ENCODE measurements around the gene HIVEP2. TPM values are rescaled to one million over a fixed set of nuclear protein-coding genes. Genes with fewer than 3 reads are reported as not detected.
A peak's percentile ranks its signal among the peaks of the same experiment; 100 is the strongest.

The HIVEP2 gene
- total and polyA plus RNA-seq, 3 donors from 2014 or later: 4.7 to 10.8 (median 10.7) TPM

- no peak for DNase-seq
- H3K27ac ChIP-seq: no peak overlapping the region
- H3K4me1 ChIP-seq: no peaks in the 10 kb centered on the region
- no peak overlapping the region for H3K4me3 ChIP-seq
- no peak for TF ChIP-seq POLR2A (IDR thresholded peaks at IDR 0.05)
- TF ChIP-seq, protein P1, sequence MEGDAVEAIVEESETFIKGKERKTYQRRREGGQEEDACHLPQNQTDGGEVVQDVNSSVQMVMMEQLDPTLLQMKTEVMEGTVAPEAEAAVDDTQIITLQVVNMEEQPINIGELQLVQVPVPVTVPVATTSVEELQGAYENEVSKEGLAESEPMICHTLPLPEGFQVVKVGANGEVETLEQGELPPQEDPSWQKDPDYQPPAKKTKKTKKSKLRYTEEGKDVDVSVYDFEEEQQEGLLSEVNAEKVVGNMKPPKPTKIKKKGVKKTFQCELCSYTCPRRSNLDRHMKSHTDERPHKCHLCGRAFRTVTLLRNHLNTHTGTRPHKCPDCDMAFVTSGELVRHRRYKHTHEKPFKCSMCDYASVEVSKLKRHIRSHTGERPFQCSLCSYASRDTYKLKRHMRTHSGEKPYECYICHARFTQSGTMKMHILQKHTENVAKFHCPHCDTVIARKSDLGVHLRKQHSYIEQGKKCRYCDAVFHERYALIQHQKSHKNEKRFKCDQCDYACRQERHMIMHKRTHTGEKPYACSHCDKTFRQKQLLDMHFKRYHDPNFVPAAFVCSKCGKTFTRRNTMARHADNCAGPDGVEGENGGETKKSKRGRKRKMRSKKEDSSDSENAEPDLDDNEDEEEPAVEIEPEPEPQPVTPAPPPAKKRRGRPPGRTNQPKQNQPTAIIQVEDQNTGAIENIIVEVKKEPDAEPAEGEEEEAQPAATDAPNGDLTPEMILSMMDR (IDR thresholded peaks at IDR 0.05): no peak
- H3K27me3 ChIP-seq: no peaks in the 10 kb centered on the region
- H3K36me3 ChIP-seq (ENCODE audit: low read depth, missing control alignments): no peaks in the 10 kb centered on the region
- H3K9me3 ChIP-seq: no peaks in the 10 kb centered on the region
- WGBS, 2 donors: 79 to 88% methylated on average over 6 of the region's 6 CpGs
- intact Hi-C loops (cut with DNase I; ENCODE audit: low total_unique reads): no loop called here
These were observed 43.4 kb downstream of the HIVEP2 start for GRCh38 chr6:142901611-142902010.

DNA sequence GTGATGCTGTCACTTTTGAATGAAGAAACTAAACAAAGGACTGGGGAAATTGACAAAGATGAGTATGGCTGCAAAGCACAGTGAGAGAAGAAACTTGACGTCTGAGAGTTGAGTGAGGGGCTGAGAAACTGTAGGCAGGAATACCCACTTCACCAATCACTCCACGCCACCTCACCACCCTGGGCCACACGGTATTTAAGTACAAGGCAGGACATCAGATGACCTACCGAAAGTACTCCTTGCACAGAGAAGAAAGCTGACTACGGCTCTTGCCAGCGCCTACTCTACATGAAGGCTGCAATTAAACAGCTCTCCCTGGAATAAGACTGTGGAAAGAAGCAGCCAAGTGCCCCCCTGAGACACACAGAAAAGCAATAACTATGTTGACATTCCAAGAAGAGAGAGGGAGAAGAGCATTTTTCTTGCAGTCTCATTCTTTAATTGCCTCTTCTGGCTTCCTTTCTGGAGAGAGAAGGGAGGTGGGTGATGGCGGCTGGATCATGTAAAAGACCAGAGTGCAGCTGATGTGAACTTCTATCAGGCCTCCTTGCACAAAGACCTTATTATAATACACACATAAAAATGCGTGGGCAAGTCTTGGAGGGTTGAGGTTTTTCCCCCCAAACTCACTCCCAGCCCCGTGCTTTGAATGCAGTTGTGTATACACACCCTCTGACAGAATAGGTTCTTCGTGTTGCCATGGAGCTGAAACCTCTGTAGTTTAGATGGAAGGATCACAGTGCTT, 44.6 kb downstream of the HIVEP2 start:
- Histone ChIP-seq H3K9me3 (no peaks in the 10 kb centered on the region), H3K36me3 (ENCODE audit: low read depth, missing control alignments) (no peaks in the 10 kb centered on the region), H3K27me3 (no peaks in the 10 kb centered on the region), H3K4me1 (no peaks in the 10 kb centered on the region), H3K4me3 (no peak overlapping the region), H3K27ac (no peak overlapping the region)
- DNase-seq: peak; percentile 32
- intact Hi-C loops (cut with DNase I; ENCODE audit: low total_unique reads): no loop called here
- 53 to 57% methylated on average over 8 to 10 of the region's 10 CpGs for WGBS, 2 donors
- no peak for TF ChIP-seq POLR2A (IDR thresholded peaks at IDR 0.05)
- TF ChIP-seq, protein P1 (IDR thresholded peaks at IDR 0.05): no peak

GRCh38 chr6:142898927-142899895, 45.8 kb downstream of the HIVEP2 start:
- Histone ChIP-seq H3K9me3 (no peaks in the 10 kb centered on the region), H3K36me3 (ENCODE audit: low read depth, missing control alignments) (no peaks in the 10 kb centered on the region), H3K4me3 (no peak overlapping the region), H3K4me1 (no peaks in the 10 kb centered on the region), H3K27ac (no peak overlapping the region), H3K27me3 (no peaks in the 10 kb centered on the region)
- 62 to 75% methylated on average over 6 of the region's 6 CpGs for WGBS, 2 donors
- DNase-seq: no peak
- intact Hi-C loops (cut with DNase I; ENCODE audit: low total_unique reads): no loop called here
- TF ChIP-seq, protein P1 (IDR thresholded peaks at IDR 0.05): no peak
- TF ChIP-seq POLR2A (IDR thresholded peaks at IDR 0.05): no peak

DNA sequence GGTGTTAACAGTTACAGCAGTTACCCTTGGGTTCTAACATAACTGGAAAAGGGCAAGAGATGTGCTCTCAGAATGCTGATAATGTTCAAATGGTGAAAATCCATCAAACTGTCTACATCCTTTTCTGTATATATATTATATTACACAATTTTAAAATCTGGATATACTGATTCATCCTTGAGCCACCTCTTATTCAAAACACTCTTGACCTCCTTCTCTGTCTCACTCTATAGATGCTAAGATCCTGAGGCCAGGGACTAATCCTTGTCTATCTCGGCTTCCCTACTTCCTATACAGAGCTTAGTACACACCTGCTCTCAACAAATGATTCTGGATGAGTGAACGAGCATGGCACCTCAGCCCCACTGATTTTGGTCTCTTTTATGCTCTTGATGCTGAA, 47.3 kb downstream of the HIVEP2 start:
- DNase-seq: no peak
- intact Hi-C loops (cut with DNase I; ENCODE audit: low total_unique reads): no loop called here
- H3K36me3 ChIP-seq (ENCODE audit: low read depth, missing control alignments): no peaks in the 10 kb centered on the region
- H3K4me3 ChIP-seq: no peak overlapping the region
- WGBS, 2 donors: 93 to 95% methylated on average over 2 of the region's 2 CpGs
- no peaks in the 10 kb centered on the region for H3K27me3 ChIP-seq
- H3K27ac ChIP-seq: no peak overlapping the region
- TF ChIP-seq POLR2A (IDR thresholded peaks at IDR 0.05): no peak
- TF ChIP-seq, protein P1 (IDR thresholded peaks at IDR 0.05): no peak
- no peaks in the 10 kb centered on the region for H3K4me1 ChIP-seq
- no peaks in the 10 kb centered on the region for H3K9me3 ChIP-seq
